LNCAP (cell line): ENCODE data around the gene CACNG6.

Experiments used
- CTCF ChIP-seq: fragments of 450-650 bp; IDR thresholded peaks from 2 replicates; pipeline ENCODE4 v1.5.1; 2017; ENCODE audit warnings: mild to moderate bottlenecking

Gene CACNG6

GRCh38 chr19:53977429-53977990 is 13.9 kb upstream of the CACNG6 start:
- no peak for TF ChIP-seq CTCF

DNA sequence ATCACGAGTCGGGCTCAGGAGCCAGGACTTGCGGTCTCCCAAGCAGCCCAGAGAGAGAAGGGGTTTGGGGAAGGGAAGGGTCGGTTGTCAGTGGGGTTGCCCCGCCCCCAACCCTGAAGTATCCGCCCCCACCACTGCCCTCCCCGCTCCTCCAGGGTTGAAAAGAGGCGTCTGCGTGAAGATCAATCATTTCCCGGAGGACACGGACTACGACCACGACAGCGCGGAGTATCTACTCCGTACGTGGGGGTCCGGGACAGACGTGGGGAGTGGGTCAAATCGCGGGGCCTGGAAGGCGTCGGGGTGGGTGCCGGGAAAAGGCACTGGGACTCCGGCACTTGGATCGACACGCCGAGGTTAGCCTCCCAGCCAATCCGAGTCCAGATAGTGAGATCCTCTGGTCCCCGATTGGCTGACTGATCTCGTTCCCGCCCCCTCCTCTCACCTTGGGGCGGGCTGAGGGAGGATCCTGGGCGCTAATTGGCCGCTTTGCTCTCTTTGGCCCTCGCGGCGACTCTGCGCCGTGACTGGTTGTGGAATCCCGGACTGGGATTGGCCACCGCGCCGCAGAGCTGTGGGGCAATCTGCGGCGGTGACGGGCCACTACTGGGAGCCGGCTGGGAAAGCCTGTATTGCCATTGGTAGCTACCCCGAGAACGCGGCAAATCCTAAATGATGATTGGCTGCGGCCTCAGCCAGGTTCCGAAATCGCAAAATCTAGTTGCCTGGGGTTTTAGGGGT is 13.3 kb upstream of the CACNG6 start:
- no peak for TF ChIP-seq CTCF

- no peak for TF ChIP-seq CTCF
Observed at GRCh38 chr19:53978975-53979801, 12.2 kb upstream of the CACNG6 start.

DNA sequence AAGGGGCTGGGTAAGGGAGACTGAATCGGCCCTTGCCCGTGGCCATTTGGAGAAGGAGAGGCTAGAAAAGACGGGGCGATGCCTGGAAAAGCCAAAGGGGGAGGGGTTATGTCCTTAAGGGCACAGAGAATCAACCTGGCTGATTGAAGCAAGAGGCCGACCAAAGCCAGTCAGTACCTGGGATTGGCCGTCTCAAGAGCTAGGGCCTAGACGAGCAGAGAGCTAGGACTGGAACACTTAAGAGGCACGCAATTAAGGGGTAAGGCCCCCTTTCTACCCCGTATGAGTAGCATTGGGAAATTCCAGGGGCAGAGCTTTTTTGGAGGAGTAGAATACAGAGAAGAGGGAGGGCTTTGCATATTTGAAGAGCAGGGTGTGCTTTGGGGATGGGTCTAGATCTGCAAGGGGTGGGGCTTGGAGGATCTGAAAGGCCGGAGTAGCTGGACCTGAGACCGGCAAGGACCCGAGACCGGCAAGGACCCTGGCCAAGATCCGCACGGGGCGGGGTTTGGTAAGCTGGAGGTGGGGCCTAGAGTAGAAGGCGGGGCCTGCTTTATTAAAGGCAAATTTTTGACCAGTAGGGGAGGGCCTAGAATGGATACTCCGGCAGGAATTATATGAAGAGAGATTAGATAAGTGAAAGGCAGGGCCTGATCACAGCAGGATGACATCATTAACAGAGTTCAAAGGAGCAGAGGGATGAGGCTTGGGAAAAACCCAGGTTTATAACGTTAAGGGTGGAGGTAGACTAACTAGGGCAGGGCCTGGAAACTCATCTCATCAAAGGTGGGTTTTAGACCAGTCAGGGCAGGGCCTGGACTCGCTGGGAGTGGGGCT is 10.7 kb upstream of the CACNG6 start:
- TF ChIP-seq CTCF, result no peak

DNA sequence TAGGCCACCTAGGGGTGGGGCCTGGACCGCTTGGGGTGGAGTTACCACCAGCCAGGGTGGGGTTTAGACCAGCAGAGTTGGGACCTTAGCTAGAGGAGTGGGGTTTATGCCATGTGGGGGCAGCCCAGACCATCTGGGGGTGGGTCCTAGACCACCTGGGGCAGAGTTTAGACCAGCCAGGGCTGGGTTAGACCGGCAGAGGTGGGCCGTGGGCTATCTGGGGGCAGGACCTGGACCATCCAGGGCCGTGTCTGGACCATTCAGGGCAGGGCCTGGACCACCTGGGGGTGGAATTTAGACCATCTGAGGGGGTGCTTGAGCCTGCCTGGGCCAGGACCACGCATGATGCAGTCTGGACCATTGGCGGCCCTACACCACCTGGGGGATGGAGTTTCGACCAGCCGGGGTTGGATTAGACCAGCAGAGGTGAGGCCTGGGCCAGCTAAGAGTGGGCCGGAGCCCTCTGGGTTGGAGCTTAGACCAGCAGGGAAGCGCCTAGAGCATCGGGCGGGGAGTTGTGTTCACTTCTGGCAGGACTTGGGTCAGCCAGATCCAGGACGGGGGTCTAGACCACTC is 10.0 kb upstream of the CACNG6 start:
- TF ChIP-seq CTCF, result no peak

DNA sequence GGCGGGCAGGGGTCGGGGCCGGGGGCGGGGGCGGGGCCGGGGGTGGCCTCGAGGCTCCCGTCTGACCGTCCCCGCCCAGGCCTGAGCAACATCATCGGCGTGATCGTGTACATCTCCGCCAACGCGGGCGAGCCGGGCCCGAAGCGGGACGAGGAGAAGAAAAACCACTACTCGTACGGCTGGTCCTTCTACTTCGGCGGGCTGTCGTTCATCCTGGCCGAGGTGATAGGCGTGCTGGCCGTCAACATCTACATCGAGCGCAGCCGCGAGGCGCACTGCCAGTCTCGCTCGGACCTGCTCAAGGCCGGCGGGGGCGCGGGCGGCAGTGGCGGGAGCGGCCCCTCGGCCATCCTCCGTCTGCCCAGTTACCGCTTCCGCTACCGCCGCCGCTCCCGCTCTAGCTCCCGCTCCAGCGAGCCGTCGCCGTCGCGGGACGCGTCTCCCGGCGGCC is 9.4 kb upstream of the CACNG6 start:
- TF ChIP-seq CTCF, result no peak

- TF ChIP-seq CTCF, result no peak
Observed at GRCh38 chr19:53982611-53983010, 8.8 kb upstream of the CACNG6 start.
